CD4-positive, alpha-beta T cell treated with Interleukin-1 beta for 1 hour (primary cell): ENCODE results near the gene PTDSS2.

Source experiments
- DNase-seq, 2 donors: peaks; one replicate each; pipeline ENCODE4 v3.0.0-alpha.2; 2020 to 2022

The PTDSS2 gene

DNA sequence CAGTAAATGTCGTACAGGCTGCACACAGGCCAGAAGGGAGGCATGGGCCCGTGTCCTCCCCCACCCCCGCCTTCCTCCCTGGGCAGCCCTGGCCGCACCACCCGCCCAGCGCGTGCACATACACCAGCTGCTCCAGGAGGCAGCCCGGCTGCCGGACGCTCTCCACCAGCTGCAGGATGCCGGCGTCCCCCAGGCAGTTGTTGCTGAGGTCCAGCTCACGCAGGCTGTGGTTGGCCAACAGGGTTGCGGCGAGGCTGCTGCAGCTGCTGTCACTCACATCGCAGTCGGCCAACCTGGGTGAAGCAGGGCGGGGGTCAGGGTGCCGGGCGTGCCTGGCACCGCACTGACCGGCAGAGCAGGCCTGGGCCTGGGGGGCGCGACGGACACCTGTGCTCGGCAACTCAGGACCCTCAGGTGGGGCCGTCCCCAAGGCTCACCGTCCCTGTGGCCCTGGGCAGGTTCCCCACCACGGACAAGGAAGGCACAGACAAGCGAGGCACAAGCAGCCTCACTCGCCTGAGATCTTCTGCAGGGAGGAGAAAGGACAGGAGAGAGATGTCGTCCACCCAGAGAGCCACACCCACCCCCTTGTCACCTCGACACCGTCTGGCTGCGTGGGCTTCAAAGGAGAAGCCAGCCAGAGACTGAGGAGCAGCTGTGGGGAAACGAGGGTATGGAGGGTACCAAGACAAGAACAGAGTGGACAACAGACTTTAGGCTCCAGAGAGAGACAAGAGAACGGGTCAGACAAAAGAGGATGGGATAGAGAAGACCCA, 44.9 kb downstream of the PTDSS2 start:
- no peak for DNase-seq

GRCh38 chr11:495537-495931, 45.5 kb downstream of the PTDSS2 start:
- no peak for DNase-seq

- DNase-seq = no peak
Observed at GRCh38 chr11:496834-497564, 46.9 kb downstream of the PTDSS2 start.

GRCh38 chr11:497565-498296, 47.7 kb downstream of the PTDSS2 start:
- DNase-seq = no peak

DNA sequence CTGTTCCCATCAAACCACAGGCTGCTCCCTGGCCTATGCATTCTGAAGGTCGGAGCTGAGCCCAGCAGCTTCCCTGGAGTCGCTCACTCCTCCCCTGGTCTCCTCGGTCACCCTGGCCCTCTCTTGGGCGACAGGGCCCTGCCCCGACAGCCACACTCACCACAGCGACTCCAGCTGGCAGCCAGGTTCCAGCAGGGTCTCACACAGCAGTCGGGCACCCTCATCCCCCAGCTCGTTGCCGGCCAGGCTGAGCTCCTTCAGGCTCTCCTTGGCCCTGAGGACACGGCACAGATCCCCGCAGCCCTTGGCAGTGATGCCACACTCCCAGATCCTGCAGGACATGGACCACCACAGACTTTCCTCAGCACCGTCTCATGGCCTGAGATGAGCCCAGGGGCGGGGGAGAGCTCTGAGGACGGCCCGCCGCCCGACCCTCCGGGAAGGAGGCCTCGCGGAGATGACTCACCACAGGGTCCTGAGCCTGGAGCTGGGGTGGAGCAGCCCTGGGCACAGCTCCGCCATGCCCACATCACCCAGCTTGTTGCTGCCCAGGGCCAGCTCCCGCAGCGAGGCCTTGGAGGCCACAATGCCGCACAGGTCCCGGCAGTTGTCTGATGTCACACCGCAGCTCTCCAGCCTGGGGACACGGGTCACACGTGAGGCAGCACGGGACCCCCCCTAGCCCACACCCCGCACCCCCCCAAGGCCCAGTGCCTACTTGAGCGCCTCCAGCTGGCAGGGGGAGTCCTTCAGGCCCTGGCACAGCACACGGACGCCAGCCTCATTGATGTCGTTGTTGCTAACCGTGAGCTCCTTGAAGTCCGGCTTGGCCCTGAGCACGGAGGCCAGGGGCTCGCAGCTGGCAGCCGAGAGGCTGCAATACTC, 48.5 kb downstream of the PTDSS2 start:
- DNase-seq = no peak

GRCh38 chr11:499201-500076, 49.4 kb downstream of the PTDSS2 start:
- DNase-seq = no peak

DNA sequence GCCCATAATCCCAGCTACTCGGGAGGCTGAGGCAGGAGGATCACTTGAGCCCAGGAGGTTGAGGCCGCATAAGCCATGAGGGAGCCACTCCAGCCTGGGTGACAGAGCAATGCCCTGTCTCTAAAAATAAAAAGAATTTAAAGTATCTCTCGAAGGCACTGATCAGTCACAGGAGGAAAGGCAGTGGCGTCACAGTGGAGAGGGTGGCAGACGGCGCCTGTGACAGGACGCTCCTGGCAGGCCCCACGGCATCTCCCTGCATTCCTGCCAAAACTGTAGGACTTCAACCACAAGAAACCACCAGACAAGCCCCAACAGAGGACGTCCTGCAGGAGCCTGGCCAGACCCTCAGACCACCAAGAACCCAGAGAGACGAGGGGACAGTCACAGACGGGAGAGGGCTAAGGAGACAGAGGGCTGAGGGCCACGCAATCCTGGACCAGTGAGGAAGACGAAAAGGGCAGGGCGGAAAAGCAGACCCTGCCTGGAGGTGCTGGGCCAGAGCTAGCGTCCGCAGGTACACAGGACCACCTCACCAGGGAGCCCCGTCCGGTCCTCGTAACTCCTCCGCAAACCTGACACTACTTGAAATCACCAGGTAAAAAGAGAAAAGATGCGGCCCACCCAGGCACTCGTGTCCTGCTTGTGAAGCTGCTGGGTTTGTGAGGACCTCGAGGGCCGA, 51.1 kb downstream of the PTDSS2 start:
- no peak for DNase-seq

DNA sequence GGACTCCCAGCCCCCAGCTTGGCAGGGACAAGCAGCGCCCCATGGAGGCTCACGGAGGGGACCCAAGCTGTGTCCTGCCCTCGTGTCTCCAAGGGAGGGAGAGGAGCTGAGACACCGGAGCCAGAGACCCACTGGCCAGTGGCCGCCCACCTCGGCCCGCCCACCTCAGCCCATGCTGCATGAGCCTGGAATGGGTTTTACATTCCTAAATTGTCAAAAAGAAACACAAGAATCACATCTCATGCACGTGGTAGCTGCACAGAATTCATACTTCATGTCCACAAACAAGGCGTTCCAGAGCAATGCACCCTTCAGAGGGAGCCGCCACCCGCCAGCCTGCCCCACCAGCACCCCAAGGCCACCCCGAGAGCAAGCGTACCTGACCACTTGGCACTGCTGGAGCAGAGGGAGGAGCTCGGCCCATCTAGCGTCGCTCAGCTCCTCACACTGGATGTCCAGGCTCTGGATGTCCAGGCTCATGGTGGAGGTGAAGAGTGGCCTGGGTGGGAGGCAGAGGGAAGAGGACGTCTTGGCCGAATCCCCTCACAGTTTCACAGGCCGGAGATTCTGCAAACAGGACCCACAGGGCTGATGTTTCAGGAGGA, 51.7 kb downstream of the PTDSS2 start:
- no peak for DNase-seq

DNA sequence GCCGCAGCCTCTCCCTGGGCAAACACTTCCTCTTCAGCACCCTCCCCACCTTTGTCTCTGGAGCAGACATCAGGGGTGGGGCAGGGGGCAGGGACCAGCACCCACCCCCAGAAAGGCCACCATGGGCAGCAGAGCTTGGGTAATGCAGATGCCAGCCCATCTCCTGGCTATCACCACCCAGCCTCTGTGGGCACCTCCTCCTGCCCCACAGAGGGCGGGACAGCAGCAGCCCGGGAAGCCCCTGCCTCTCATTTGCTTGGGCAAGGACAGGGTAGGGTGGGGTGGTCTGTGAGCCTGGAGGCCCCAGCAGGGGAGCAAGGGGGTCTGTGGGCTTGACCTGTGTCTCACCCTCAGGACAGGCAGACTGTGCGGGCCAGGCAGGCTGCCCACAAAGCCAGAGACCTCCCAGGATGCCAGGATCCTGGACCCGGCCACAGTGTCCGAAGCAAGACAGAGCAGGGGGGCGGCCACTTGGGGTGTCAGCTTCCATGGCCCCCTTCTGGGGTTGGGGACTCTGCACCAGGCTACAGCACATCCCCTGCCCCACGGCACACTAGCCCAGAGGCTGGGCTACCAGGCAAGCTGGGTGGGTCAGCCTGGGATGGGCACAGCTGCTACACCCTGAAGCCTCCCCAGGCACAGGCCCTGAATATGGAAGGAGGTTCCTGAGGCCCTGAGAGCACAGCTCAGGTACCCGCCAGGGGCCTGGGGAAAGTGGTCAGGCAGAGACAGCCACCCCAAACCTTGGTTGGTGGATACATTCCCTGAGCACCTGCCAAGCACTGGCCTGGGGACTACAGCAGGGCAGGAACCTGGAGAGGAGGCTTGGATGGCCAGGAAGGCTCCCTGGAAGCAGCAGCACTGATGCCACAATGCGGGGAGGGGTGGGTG, 52.5 kb downstream of the PTDSS2 start:
- DNase-seq = no peak

DNA sequence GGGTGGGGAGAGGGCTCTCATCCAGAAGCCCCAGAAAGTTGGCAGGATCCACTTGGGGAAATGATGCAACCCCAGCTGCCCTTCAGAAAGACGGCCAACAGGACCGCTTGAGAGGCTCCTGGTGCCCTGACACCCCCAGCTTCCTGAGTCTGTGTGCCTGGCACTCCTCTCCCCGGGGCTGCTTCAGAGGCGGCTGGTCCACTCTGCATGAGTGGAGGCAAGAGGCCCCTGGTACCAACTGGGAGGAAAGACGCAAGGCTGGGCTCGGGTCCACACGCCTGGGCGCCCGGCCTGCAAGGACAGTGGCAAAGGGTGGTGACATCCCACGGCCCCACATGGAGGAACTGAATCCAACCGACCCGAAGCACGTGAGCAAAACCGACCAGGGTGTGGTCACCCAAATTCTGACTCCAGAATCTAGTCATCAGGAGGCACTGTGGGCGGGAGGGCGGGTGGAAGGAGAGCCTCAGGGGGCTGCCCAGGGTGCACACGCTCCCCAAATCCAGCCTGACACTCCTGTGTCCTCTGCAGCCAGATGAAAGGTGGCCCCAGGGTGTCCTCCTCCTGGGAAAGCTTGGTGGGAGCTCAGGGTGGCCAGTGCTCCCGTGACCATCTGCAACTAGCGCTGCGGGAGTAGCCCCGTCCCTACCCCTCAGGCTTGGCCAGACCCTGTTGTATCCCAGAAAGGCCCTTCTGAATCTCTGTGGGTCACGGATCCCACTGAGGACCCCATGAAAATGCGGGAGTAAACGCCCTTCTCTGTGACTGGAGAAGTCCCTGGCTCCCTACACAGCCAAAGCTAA, 53.3 kb downstream of the PTDSS2 start:
- DNase-seq = peak; percentile 25 to 72

GRCh38 chr11:504053-504993, 54.2 kb downstream of the PTDSS2 start:
- peak in 1 of 2 donors; percentile 22 for DNase-seq

DNA sequence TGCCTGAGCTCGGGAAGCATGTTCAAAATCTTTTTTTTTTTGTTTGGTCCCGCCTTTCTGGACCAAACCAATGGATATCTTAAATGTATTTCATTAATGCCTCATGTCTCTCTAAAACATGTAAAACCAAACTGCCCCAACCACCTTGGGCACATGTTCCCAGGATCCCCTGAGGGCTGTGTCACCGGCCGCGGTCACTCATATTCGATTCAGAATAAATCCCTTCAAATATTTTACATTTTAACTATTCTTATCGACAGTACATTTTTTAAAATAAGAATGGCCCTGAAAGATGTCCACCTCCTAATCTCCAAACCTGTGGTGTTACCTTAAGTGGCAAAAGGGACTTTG, 54.9 kb downstream of the PTDSS2 start:
- no peak for DNase-seq

- DNase-seq = peak; percentile 96 to 97
Observed at GRCh38 chr11:506238-506994, 56.3 kb downstream of the PTDSS2 start.

- peak; percentile 97 to 98 for DNase-seq
Observed at GRCh38 chr11:506995-507726, 57.1 kb downstream of the PTDSS2 start, which contains the start of gene RNH1. RNH1 (minus strand) TSS chr11:507242; CDS start chr11:502162, 5,080 bp downstream.

DNA sequence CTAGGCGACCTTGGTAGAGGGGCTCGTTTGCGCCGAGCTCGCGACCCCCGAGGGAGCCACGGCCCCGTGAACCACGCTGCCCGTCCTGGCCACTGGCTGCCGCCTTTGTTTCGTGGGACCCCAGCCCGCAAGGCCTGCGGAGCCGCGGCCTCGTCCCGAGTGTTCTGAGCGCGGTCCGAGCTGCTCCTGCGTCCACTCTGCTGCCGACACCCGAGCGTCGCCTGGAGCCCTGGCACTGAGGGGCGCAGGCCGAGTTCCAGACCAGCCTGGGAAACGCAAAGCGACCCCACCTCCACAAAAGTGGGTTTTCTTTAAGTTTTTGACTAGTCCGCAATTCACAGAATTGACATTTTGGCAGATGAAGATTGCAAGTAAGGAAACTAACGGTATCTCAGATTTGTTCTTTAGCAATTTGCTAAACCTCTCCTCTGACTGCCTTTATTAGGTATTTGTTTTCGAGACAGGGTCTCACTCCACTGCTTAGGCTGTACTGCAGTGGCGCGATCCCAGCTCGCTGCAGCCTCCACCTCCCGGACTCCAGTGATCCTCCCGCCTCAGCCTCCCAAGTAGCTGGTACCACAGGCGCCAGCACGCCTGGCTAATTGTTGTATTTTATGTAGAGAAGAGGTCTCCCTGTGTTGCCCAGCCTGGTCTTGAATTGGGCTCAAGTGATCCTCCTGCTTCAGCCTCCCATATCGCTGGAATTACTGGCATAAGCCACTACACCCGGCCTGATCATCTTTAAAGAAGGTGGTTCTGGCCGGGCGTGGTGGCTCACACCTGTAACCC, 57.8 kb downstream of the PTDSS2 start:
- DNase-seq = no peak
